PC-9 (cell line): ENCODE measurements around the gene TMEM205.

Source experiments
- CTCF ChIP-seq: fragments of 200-600 bp; sonication (generic); conservative IDR thresholded peaks from 2 replicates; pipeline ENCODE4 v1.6.1; 2017; ENCODE audit warnings: mixed run types, antibody characterized with exemption, mild to moderate bottlenecking, moderate library complexity
- EZH2 ChIP-seq: fragments of 200-600 bp; sonication (generic); IDR thresholded peaks from 2 replicates; pipeline ENCODE4 v1.8.0; 2017; ENCODE audit warnings: antibody characterized with exemption, low read depth

GRCh38 chr19:11359421-11359820 is 13.4 kb upstream of the TMEM205 start:
- TF ChIP-seq EZH2 (no peak), CTCF (no peak)
